ENCODE results near the gene PODNL1.

- TF ChIP-seq CTCF (IDR thresholded peaks at IDR 0.05; ENCODE audit: poor library complexity) = no peak
- TF ChIP-seq EZH2 (IDR thresholded peaks at IDR 0.05; ENCODE audit: borderline replicate concordance) = no peak
- no peak for TF ChIP-seq EZH2phosphoT487 (IDR thresholded peaks at IDR 0.05; ENCODE audit: low read depth, severe bottlenecking, unreplicated experiment)
Measured at GRCh38 chr19:13984186-13984585, 46.0 kb upstream of the PODNL1 start.
